Activated CD8-positive, alpha-beta T cell treated with anti-CD3 and anti-CD28 coated beads for 36 hours (primary cell): ENCODE measurements around the gene XRCC3. TPM values are rescaled to one million over a fixed set of nuclear protein-coding genes. Genes with fewer than 3 reads are reported as not detected.
A peak's percentile ranks its signal among the peaks of the same experiment; 100 is the strongest.

Source experiments
- ATAC-seq: fragments of 200-7000 bp; cut with Tn5 transposase; one replicate; pipeline ENCODE4 v1.10.0; 2021; ENCODE audit warnings: mild to moderate bottlenecking, moderate library complexity
- CTCF ChIA-PET: fragments of 350-600 bp; sonication (Branson Sonifier 250); formaldehyde crosslinking; loops from one replicate; lab custom pipeline; 2021; ENCODE audit warnings: antibody characterized with exemption; lab: Charles Lee
- POLR2A ChIA-PET: fragments of 350-600 bp; sonication (Branson Sonifier 250); formaldehyde crosslinking; loops from one replicate; lab custom pipeline; 2021; ENCODE audit warnings: antibody characterized with exemption; lab: Charles Lee
- DNase-seq: peaks from one replicate; pipeline ENCODE4 v3.0.0-alpha.2; 2020
- H3K27ac Mint-ChIP-seq: one replicate; pipeline ENCODE4 v1.8.0; 2021; ENCODE audit warnings: mild to moderate bottlenecking, mixed read lengths
- H3K27me3 Mint-ChIP-seq: one replicate; pipeline ENCODE4 v1.8.0; 2021; ENCODE audit warnings: mixed read lengths
- H3K36me3 Mint-ChIP-seq: one replicate; pipeline ENCODE4 v1.8.0; 2021; ENCODE audit warnings: low read depth, mixed read lengths
- H3K4me1 Mint-ChIP-seq: one replicate; pipeline ENCODE4 v1.8.0; 2021; ENCODE audit warnings: low read depth, mixed read lengths
- H3K4me3 Mint-ChIP-seq: one replicate; pipeline ENCODE4 v1.8.0; 2021; ENCODE audit warnings: mild to moderate bottlenecking, moderate library complexity, mixed read lengths
- H3K9me3 Mint-ChIP-seq: one replicate; pipeline ENCODE4 v1.8.0; 2021; ENCODE audit warnings: mixed read lengths
- CTCF ChIP-seq: fragments of 200-600 bp; IDR thresholded peaks from one replicate; pipeline ENCODE4 v1.8.0; 2022; ENCODE audit warnings: antibody characterized with exemption, mild to moderate bottlenecking
- intact Hi-C: fragments of 100-400 bp; cut with micrococcal nuclease; formaldehyde crosslinking; loops from one replicate; pipeline ENCODE4 v1.10.0; 2022
- total RNA-seq, 2 experiments: library from RNA; stranded (reverse); gene quantifications; one replicate each; pipeline ENCODE4 v1.2.3, GENCODE V29; 2021

XRCC3 gene
- total RNA-seq, 2 experiments from 2014 or later = 47.3 to 55.2 TPM

GRCh38 chr14:103707329-103708263 lies 7.7 kb downstream of the XRCC3 start:
- no peak for ATAC-seq
- CTCF ChIA-PET = no interaction called here
- no peak overlapping the region for H3K4me3 Mint-ChIP-seq
- POLR2A ChIA-PET = interaction anchor here (1.6 kb wide), 1 partner anchor 8 kb away, joined by 6 read pairs; the partner anchor contains the start of genes XRCC3 and ZFYVE21
- H3K36me3 Mint-ChIP-seq = peaks cover 22% of the 10 kb centered on the region
- DNase-seq = no peak
- TF ChIP-seq CTCF = no peak
- intact Hi-C loops = no loop called here
- no peaks in the 10 kb centered on the region for H3K27me3 Mint-ChIP-seq
- H3K4me1 Mint-ChIP-seq = peaks cover 5% of the 10 kb centered on the region
- H3K27ac Mint-ChIP-seq = no peak overlapping the region
- H3K9me3 Mint-ChIP-seq = no peaks in the 10 kb centered on the region

GRCh38 chr14:103706551-103707328 lies 8.5 kb downstream of the XRCC3 start:
- TF ChIP-seq CTCF = no peak
- POLR2A ChIA-PET = interaction anchor here (0.7 to 1.8 kb wide), 4 partner anchors 9 to 17 kb away, joined by 3 to 6 read pairs (median 4); partner anchors contain the start of genes XRCC3 and ZFYVE21
- Mint-ChIP-seq H3K9me3 (no peaks in the 10 kb centered on the region), H3K4me3 (no peak overlapping the region), H3K36me3 (peaks cover 25% of the 10 kb centered on the region), H3K27ac (no peak overlapping the region), H3K27me3 (no peaks in the 10 kb centered on the region), H3K4me1 (peaks cover 2% of the 10 kb centered on the region)
- intact Hi-C loops = no loop called here
- CTCF ChIA-PET = interaction anchor here (1.5 kb wide), 1 partner anchor 12 kb away, joined by 4 read pairs; no protein-coding TSS in a partner anchor
- ATAC-seq = no peak
- DNase-seq = no peak

GRCh38 chr14:103705504-103706284 lies 9.6 kb downstream of the XRCC3 start:
- DNase-seq (no peak), ATAC-seq (no peak)
- no peaks in the 10 kb centered on the region for H3K27me3 Mint-ChIP-seq
- CTCF ChIA-PET = interaction anchor here (1.5 kb wide), 1 partner anchor 11 kb away, joined by 4 read pairs; no protein-coding TSS in a partner anchor
- TF ChIP-seq CTCF = no peak
- H3K9me3 Mint-ChIP-seq = no peaks in the 10 kb centered on the region
- POLR2A ChIA-PET = interaction anchor here (0.7 to 1.8 kb wide), 5 partner anchors 7 to 16 kb away, joined by 3 to 6 read pairs (median 4); partner anchors contain the start of genes XRCC3 and ZFYVE21
- intact Hi-C loops = no loop called here
- H3K4me3 Mint-ChIP-seq = no peak overlapping the region
- H3K27ac Mint-ChIP-seq = no peak overlapping the region
- no peaks in the 10 kb centered on the region for H3K4me1 Mint-ChIP-seq
- peaks cover 18% of the 10 kb centered on the region for H3K36me3 Mint-ChIP-seq

GRCh38 chr14:103705118-103705503 lies 10.1 kb downstream of the XRCC3 start:
- no peak for TF ChIP-seq CTCF
- Mint-ChIP-seq H3K4me1 (no peaks in the 10 kb centered on the region), H3K27ac (peak overlapping the region; percentile 16), H3K4me3 (no peak overlapping the region), H3K36me3 (peaks cover 18% of the 10 kb centered on the region), H3K27me3 (no peaks in the 10 kb centered on the region), H3K9me3 (no peaks in the 10 kb centered on the region)
- CTCF ChIA-PET = interaction anchor here (0.6 to 1.5 kb wide), 2 partner anchors 10 to 40 kb away, joined by 3 to 4 read pairs; no protein-coding TSS in a partner anchor
- intact Hi-C loops = no loop called here
- POLR2A ChIA-PET = interaction anchor here (0.8 to 1.8 kb wide), 2 partner anchors 8 kb away, joined by 4 to 5 read pairs; no protein-coding TSS in a partner anchor
- no peak for DNase-seq
- ATAC-seq = no peak
